ENCODE measurements around the gene FLT1.

FLT1 gene

DNA sequence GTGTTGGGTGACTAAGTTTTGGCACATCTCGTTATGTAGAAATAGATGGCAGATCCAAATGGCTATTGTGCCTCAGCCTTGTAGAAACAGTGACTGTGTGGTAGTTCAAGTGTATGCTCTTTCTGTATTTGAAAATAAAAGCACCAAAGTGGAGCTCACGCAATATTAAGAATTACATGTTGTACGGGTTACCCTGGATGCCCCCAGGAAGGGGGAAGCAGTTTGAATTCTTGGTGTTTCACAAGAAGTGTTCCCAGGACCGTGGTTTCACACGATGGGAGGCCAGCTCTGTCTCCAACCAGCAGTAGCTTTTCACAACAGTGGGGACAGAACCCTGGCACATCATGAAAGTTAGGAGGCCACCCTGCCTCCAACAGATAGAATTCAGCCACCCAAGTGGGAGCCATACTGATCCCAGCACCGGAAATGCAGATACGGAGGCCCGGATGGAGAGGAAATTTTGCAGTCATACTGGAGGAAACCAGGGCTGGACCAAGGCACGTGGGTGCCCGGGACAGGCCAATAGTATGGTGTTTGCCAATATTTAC, 8.9 kb downstream of the FLT1 start:
- no peak for DNase-seq

DNA sequence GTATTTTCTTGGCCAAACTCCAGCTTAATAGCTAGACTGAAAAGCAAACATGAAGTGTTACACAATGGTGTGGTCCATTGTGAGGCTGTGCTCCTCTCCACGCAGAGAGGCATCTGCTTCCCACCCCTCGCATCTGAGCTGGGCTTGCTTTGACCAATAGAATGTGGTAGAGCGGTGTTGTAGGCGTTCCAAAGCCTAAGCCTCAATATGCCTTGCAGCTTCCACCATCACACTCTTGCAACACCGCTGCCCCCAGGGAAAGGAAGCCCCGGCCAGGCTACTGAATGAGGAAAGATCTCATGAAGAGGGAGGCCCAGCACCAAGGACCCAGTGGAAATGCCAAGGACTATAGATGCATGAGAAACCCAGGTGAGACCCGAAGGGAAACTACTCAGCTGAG, 9.4 kb downstream of the FLT1 start:
- DNase-seq = no peak

DNA sequence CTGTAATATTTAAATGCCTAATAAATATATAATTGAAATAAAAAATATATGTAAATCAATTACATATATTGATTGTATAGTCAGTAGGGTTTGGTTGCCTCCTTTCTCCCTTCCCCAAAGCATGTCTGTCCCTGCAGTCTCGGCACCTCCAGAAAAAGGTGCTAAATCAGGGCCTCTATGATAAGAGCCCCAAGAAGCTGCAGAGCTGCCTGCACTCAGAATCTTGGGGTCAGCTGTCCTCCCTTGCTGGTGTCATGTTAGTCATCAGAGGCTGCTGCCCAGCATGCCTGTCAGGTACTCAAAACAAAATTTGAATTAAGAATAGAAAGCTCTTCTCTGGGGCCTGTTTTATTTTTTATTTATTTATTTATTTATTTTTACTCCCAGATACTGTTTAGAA, 9.8 kb downstream of the FLT1 start:
- DNase-seq = no peak

DNA sequence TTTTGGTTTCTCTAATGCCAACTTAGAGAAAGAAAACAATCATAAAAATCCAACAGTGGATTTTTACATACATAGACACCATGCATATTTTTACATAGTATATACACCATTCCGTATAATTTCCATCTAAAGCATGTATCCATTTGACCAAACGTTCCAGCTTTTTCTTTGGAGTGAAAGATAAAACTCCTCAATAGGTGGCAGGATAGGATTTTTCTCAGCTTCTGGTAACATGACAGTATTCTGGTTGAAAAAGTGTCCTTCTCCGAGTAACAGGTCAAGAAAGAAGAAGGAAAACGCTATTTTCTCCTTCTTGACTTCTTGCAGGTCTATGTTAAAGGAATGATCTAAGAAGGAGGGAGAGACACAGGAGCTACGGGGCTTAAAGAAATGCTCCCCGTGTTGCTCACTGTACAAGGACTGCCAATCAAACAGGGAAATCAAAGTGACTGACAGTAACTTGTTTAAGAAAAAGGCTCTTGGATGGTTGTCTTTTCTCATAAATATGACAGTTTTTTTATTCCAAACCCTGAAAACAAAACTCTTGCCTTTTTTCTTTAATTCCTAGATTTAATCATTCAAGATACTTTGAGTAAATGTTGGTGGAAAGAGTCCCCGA, 11.5 kb downstream of the FLT1 start:
- no peak for DNase-seq

DNA sequence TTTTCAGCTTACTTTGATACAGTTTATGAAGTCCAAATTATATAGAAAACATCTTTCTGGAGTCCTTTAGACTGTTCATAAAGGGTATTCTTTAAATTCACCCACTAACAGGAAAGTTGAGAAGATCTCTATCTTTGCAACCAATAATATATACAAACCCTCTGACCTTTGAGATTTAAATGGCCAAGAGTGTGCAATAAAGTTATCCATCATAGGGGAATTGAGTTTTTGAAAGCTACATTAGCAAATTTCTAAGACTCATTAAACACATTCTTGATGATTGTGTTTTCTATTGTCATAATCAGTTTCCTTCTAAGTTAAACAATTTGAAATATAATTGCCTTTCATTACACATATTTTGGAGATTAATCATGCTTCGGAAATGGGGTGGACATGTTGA, 15.9 kb downstream of the FLT1 start:
- no peak for DNase-seq

DNA sequence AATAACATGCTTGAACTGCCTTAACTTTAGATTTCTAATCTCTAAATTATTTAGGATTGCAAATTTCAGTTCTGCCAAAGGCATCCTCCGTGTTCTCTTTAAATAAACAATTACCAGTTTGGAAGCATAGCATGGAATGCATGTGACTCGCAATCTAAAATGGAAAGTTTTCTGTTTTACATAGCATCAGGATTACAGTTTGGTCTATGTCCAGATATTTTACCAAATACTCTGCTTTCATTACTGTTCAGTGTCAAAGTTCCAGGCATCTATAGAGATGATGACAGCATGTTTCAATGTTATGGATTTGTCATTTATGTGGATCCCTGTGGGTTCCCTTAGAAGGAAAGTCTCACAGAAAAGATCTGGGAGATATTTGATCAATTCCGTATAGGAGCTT, 16.8 kb downstream of the FLT1 start:
- no peak for DNase-seq

DNA sequence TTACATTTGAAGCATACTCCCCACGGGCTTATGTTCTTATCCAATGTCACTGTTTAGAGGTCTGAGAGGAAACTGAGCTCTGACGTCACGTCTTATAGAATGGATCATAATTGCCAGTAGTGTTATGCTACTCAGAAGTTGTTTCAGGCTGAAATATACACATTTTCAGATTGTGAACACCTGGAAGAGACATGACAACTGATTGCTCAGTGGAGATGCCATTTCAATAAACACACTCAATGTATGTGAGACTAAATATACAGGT, 17.3 kb downstream of the FLT1 start:
- DNase-seq = no peak

DNA sequence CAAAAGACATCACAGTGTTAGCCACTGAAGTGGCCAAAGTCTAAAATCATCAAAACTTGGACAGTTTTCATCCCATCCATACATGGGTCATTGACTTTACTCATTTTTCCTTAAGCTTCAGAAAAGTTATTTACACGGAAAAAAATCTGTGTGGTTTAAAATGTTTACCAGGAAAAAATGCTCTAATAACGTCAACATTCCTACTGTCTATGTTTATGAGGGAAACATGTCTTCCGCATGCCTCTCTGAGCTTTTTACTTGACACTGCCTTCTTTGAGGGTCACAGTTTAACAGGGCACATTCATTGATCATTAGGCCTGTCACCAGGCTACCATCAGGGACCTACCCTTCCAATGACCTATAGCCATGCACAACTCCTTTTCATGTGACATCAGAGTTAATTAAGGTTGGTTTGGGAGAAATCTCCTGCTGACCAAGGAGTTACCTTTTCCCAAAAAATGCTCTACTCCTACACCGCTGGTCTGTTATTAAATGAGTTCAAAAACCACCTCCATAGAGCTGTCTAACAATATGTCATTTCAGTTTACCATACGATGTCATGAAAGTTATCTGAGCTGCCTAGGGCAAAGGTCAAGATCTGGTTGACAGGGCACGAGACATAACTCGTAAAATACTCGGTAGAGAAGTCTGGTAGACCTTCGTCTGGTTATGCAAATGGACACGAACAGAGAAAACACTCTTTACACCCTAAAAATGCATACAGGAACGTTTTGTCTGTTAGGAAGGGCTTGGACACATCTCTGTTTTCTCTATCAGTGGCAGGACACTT, 17.8 kb downstream of the FLT1 start:
- DNase-seq = no peak

DNA sequence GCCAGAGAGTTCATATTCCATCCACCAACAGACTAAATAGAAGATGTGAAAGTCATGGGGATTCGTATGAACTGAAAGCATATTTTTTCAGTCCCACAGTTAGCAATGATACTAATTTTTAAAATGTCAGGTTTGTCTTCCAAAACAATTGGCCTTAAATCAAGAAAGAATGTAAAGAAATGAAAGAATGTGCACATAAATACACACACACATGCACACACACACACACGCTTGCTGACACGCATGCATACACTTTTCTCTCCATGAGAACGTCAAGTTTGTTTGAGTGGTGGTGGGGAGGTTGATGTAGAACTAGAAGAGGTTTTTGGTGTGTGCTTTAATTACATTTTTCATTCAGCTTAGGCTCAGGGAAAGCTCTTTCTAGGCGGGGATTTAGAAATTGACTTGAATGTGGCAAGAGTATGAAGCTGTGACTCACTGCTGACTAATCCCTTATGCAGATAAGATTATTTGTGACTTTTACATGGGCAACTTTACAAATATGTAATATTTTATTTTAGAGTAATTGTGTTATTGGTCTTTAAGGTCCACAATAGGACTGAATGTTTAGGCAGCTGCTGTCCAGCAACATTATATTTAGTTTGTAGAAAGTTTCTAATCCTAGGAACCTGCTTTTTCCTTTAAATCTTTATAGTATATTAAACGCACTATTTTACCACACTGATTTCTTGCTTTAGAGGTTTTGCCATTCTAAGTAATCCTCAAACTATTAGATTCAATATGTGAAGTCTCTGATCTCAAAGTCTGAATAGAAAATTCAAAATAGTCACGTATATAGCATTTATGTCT, 18.8 kb downstream of the FLT1 start:
- DNase-seq = no peak

DNA sequence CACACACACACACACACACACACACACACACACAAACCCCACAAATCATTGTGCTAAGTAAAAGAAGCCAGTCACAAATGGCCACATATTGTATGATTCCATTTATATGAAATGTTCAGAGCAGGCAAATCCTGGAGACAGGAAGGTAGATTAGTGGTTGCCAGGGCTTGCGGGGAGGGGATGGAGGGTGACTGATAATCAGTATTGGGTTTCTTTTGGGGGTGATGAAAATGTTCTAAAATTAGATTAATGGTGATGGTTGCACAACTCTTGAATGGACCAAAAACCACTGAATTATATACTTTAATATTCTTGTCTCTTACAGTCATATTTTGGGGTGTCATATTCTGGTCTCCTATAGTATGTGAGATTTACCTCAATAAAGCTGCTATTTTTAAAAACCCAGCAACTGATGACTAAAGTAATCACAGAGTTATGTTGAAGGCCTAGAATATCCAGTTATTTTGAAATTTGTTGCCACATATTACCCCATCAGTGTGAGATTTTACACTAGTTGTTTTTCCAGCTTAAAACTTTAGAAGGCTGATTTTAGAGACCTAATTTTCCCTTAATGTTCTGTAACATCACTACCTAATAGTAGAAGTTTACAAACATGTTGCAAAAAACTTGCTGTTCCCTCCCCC, 20.3 kb downstream of the FLT1 start:
- DNase-seq = no peak

DNA sequence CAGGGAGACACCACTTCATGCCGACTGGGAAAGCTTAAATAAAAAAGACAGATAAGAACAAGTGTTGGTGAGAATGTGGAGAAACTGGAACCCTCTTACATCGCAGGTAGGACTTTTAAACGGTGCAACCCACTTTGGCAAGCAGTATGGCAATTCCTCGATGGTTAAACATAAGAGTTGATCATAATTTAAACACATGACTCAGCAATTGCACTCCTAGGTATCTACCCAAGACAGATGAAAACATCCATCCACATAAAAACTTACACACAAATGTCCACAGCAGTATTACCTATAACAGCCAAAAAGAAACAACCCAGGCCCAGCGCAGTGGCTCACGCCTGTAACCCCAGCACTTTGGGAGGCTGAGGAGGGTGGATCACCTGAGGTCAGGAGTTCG, 21.9 kb downstream of the FLT1 start:
- DNase-seq = no peak

DNA sequence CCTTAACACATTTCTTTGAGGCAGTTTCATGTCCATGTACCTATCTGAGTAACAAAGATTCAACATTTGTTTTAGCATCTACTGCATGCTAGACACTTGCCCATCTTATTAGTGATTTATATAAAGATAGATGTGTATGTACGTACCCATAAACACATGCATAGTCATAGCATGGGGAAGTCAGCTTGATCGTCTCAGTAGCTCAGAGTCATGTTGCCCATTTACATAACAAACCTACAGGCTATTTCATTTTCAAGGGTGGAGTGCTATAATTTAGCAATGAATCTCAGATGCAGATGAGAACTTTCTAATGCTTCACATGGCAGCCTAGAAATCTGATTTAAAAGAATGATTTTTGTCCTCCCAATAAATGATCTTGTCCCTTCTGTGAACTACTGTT, 23.5 kb downstream of the FLT1 start:
- DNase-seq = no peak

DNA sequence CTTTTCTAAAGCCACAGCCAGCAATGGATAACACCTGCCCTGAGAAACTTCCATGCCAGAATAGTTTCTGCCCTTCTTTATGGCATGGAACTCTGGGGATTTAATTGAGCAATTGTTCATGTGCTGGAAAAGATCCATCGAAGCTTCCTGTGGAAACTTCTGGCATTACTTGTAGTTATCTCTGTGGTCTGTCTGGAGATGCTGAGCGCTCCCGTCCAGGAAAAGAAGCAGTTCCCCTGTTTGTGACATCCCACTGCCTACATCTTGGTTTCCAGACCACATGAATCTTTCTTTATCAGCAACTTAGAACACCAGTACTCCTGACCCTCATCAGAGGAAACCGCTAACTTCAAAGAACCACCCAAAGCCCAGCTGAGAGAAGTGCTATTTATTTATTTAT, 24.6 kb downstream of the FLT1 start:
- no peak for DNase-seq

DNA sequence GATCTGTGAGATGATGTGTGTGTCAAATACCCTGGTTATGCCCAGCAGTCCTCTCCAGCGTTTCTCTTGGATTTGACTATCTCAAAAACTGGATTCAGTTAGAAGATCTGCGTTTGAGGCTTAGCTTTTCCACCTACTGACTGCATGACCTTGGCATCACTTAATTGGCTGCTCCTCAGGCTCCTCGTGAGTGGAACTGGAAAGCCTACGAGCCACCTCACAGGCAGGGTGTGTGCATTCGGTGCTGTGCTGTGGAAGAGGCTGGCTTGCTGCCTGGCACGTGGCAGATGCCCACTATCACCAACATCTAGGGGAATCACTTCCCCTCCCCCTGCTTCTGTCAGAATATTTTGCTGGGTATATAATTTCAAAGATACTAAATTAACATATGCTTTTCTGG, 25.6 kb downstream of the FLT1 start:
- DNase-seq = no peak

DNA sequence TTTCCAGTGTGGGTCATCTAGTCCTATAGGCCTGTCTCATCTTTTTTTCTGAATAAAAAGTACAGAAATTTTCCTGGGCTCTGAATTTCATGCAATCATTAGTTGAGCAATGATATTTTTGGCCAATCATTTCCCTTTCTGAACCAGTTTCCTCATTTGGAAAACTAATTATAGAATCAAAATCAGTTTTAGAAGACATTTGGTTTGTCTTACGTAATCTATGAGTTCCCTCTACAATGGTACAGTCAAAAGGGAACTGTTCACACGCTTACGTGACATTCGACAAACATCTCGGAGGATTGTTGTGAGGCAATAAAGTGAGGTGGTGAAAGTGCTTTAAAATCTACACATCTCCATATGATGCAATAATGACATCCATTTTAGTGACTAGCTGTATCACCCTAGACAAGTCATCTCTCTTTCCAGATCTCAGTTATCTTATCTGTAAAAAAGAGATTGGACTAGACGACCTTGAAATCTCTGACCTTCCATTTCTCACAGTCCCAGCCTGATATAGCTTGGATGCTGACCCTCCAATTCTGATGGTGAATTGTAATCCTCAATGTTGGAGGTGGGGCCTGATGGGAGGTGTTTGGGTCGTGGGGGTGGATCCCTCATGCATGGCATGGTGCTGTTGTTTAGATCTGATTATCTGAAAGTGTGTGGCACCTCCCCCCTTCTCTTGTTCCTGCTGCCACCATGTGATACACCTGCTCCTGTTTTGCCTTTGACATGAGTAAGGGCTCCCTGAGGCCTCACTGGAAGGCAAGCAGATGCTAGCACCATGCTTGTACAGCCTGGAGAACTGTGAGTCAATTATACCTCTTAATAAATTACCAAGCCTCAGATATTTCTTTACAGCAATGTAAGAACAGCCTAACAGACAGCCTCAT, 26.7 kb downstream of the FLT1 start:
- no peak for DNase-seq

DNA sequence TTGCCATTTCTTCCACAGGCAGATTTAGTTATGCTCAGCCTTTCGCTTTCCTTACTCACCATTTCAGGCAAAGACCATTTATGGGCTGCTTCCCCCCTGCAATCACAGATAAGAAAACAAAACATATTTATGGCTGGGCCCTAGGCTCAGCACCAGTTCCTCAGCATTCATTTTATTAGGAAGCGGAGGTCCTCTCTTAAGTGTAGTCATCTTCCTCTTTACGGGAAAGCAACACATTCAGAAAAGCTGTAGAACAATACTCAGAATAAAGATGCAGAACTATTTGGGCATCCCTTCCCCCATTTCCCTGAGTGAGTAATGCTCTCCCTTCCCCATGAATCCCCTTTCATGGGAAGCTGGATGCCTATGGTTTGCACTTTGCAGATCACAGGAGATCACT, 27.9 kb downstream of the FLT1 start:
- DNase-seq = no peak

DNA sequence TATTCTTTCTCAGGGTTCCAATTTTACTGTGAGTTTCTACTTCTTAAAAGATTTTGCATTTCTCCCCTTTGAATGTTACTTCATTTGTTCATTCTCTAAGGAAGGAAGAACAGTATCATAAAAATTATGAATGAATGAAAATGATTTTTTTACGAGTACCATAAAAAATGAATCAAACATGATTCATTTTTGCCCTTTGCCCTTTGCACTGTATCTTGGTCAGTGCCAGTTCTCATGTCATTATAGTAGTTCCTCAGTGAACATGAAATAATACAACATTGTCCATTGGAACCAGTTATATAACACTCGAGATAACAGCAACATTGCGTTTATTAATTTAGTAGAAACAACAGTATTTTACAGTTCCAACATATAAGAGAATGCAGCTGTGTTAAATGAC, 28.8 kb downstream of the FLT1 start:
- no peak for DNase-seq

DNA sequence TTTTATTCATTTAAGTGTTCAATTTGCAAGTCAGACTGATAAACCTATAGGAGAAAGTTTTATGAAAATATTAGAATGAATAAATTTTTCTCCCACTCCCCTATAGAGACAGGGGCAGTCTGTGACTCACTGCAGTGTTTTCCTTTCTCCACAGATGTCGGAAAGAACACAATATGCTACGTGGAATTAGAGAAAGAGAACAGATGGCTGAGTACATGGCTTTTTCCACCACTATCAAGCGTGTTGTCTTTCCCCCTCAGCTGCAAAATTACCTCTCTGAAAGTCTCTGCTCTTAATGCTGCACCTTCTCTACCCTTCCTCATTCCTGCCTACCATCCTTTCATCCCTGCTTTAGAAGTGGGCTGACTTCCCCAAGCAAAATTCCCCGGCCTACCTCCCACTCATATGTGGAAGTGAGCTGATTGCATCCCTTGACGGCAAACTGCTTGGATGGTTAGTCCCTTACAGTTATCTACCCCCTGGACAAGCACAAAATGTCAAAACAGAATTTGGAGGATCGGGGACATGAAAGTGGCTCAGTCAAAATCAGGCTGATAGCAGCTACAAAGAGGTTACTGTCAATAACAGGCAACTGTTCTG, 30.0 kb downstream of the FLT1 start:
- DNase-seq = no peak

DNA sequence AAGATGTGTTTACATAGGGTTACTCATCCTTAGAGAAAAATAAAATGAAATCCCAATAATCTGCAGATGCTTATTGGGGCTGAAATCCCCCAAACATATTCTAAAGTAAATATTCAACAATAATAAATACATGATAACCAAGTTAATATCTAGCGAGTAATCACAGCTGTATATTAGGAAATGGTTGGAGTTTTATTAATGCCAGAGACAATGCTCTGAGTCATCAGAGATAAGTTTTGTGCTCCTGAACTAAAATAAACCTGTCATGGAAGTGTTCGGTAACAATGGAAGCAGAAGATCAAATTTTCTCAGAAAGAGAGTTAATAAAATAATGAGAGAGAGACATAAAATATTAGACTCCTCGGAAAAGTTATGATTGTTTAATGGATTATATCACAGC, 31.4 kb downstream of the FLT1 start:
- no peak for DNase-seq

DNA sequence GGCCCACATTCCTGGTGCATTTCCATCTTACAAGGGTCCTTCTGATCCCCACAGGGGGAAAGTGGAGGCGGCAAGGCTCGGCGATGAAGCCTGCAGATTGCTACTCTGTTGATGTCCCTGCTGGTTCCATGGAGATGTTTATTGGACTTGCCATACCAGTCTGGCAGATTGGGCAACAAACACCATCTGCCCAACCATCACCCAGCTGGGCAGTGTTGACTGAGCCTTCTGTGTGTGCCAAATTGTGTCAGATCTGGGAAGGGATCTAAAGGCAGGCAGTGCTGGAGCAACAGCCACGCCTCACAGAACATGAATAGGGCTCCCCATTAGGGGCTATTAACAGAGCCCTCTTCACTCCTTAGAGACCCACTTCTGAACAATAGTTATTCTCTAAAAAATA, 35.0 kb downstream of the FLT1 start:
- DNase-seq = no peak

DNA sequence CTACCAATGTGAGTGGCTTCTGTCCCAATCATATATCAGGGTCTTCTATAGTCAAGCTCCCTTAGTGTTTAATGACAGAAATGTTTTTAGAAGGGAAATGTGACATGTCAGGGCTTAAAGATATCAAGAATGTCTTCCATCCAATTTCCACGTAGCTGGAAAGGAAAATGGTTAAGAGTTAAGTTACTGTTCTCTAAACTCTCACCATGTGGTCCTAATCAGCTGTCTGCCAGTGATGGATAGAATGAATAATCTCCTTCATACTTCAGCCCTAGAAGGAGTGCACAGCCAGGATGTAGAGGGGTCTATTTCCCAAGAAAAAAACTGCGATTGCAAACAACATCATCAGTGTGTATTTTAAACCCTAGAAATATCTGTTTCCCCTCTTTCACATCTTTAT, 36.3 kb downstream of the FLT1 start:
- no peak for DNase-seq

DNA sequence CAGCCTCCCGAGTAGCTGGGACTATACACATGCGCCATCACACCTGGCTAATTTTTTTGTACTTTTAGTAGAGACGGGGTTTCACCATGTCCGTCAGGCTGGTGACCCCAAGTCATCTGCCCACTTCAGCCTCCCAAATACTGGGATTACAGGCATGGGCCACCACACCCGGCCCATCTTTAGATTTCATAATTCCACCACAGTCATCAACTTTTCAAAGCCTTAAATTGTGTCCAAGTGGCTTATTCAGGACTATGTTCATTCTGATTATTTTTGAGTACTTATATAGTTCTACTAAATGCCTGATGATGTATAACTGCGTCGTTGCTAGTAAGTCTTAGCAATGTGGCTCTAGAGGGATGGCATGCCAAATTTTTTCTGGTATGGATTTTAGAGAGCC, 36.9 kb downstream of the FLT1 start:
- no peak for DNase-seq

All from NCI-H1092 (cell line).